ENCODE results near the gene SLC6A3. TPM values are rescaled to one million over a fixed set of nuclear protein-coding genes. Genes with fewer than 3 reads are reported as not detected.
A peak's percentile ranks its signal among the peaks of the same experiment; 100 is the strongest.

The SLC6A3 gene
- total and polyA plus RNA-seq, 2 donors (not counting 1 experiment from before 2014, with no cell fraction given): 0.01 to 0.15 TPM

- H3K79me2 ChIP-seq (ENCODE audit: control insufficient read depth, insufficient read depth, low read length): no peaks in the 10 kb centered on the region
- DNase-seq (no peak), ATAC-seq (ENCODE audit: low read depth) (no peak)
- Mint-ChIP-seq H3K4me1 (peaks cover 28% of the 10 kb centered on the region), H3K27me3 (no peaks in the 10 kb centered on the region), H3K4me3 (peak overlapping the region; percentile 41), H3K27ac (peak overlapping the region; percentile 32), H3K9me3 (ENCODE audit: insufficient read depth) (no peaks in the 10 kb centered on the region)
- H3K9ac ChIP-seq (ENCODE audit: low read length): no peak overlapping the region
- ChIA-PET CTCF (interaction anchor here (1.2 to 3.5 kb wide), 8 partner anchors 11 to 215 kb away, joined by 3 to 38 read pairs (median 4); partner anchors contain the start of gene CLPTM1L), POLR2A (no interaction called here)
- peaks cover 12 to 20% of the 10 kb centered on the region in 2 donors for H3K4me1 ChIP-seq (ENCODE audit: control insufficient read depth in 2 of 2, insufficient read depth in 2 of 2, low read length in 2 of 2)
- no peak overlapping the region for H3K4me2 ChIP-seq (replicated peaks; ENCODE audit: low read depth, low read length, poor library complexity, severe bottlenecking)
- H3K36me3 ChIP-seq (replicated peaks in 1 of 2; ENCODE audit: control extremely low read depth in 1 of 2, control insufficient read depth in 1 of 2, extremely low read depth in 1 of 2, insufficient read depth in 2 of 2, low read length in 1 of 2): no peaks in the 10 kb centered on the region
- H3K4me3 ChIP-seq (ENCODE audit: control extremely low read depth in 1 of 5, extremely low read depth in 1 of 5, insufficient read depth in 1 of 5, low read depth in 2 of 5, low read length in 4 of 5): no peak overlapping the region
- intact Hi-C loops (cut with micrococcal nuclease): loop anchor here (2.0 to 10.0 kb wide), 2 partner anchors 103 to 213 kb away; no protein-coding TSS in a partner anchor
- 93% methylated on average over 25 of the region's 25 CpGs for WGBS (ENCODE audit: insufficient coverage)
- no peak overlapping the region for H3K27ac ChIP-seq (ENCODE audit: low read length in 2 of 2)
- H3K9me3 ChIP-seq (ENCODE audit: control extremely low read depth in 1 of 3, control insufficient read depth in 2 of 3, insufficient read depth in 1 of 3, low read length in 2 of 3): peaks cover 0 to 11% (median 3%) of the 10 kb centered on the region in 3 donors
- H2AFZ ChIP-seq (ENCODE audit: insufficient read depth, low read depth, low read length, poor library complexity, severe bottlenecking): no peak overlapping the region
- TF ChIP-seq EZH2 (IDR thresholded peaks at IDR 0.05; ENCODE audit: borderline replicate concordance, insufficient read depth, low read depth, low read length, poor library complexity, severe bottlenecking): no peak
- TF ChIP-seq CTCF (IDR thresholded peaks at IDR 0.05): no peak
- H3K27me3 ChIP-seq (replicated peaks in 1 of 4; ENCODE audit: control extremely low read depth in 1 of 4, control insufficient read depth in 3 of 4, insufficient read depth in 4 of 4, low read length in 3 of 4): no peaks in the 10 kb centered on the region
- no peaks in the 10 kb centered on the region for H4K20me1 ChIP-seq (ENCODE audit: control insufficient read depth, insufficient read depth, low read length, poor library complexity, severe bottlenecking)
Measured at GRCh38 chr5:1381370-1382247, 63.6 kb downstream of the SLC6A3 start.

Measured in B cell (primary cell).